ENCODE results near the gene NEK6.

NEK6 gene

GRCh38 chr9:124342776-124343485, 85.2 kb downstream of the NEK6 start:
- DNase-seq (ENCODE audit: low read depth in 2 of 2) = no peak

GRCh38 chr9:124343533-124344290, 86.0 kb downstream of the NEK6 start:
- DNase-seq (ENCODE audit: low read depth in 2 of 2) = no peak

GRCh38 chr9:124344291-124345050, 86.7 kb downstream of the NEK6 start:
- DNase-seq (ENCODE audit: low read depth in 2 of 2) = no peak

- no peak for DNase-seq (ENCODE audit: low read depth in 2 of 2)
Measured at GRCh38 chr9:124345063-124345462, 87.3 kb downstream of the NEK6 start.

- DNase-seq (ENCODE audit: low read depth in 2 of 2) = no peak
Measured at GRCh38 chr9:124345751-124346281, 88.1 kb downstream of the NEK6 start.

- no peak for DNase-seq (ENCODE audit: low read depth in 2 of 2)
Measured at GRCh38 chr9:124346347-124347163, 88.8 kb downstream of the NEK6 start.

GRCh38 chr9:124347206-124347967, 89.6 kb downstream of the NEK6 start:
- no peak for DNase-seq (ENCODE audit: low read depth in 2 of 2)

GRCh38 chr9:124347968-124348358, 90.2 kb downstream of the NEK6 start:
- no peak for DNase-seq (ENCODE audit: low read depth in 2 of 2)

GRCh38 chr9:124348363-124348762, 90.6 kb downstream of the NEK6 start:
- no peak for DNase-seq (ENCODE audit: low read depth in 2 of 2)

- no peak for DNase-seq (ENCODE audit: low read depth in 2 of 2)
Measured at GRCh38 chr9:124348831-124349230, 91.1 kb downstream of the NEK6 start.

- DNase-seq (ENCODE audit: low read depth in 2 of 2) = no peak
Measured at GRCh38 chr9:124349267-124349666, 91.5 kb downstream of the NEK6 start.

- no peak for DNase-seq (ENCODE audit: low read depth in 2 of 2)
Measured at GRCh38 chr9:124349675-124350493, 92.1 kb downstream of the NEK6 start.

- no peak for DNase-seq (ENCODE audit: low read depth in 2 of 2)
Measured at GRCh38 chr9:124350494-124351263, 92.9 kb downstream of the NEK6 start.

GRCh38 chr9:124351672-124352468, 94.1 kb downstream of the NEK6 start:
- DNase-seq (ENCODE audit: low read depth in 2 of 2) = no peak

- DNase-seq (ENCODE audit: low read depth in 2 of 2) = no peak
Measured at GRCh38 chr9:124352616-124353015, 94.9 kb downstream of the NEK6 start.

GRCh38 chr9:124353166-124353768, 95.5 kb downstream of the NEK6 start:
- DNase-seq (ENCODE audit: low read depth in 2 of 2) = no peak

GRCh38 chr9:124353811-124354274, 96.1 kb downstream of the NEK6 start:
- DNase-seq (ENCODE audit: low read depth in 2 of 2) = no peak
